HCT116 (cell line): ENCODE measurements around the gene FNIP2. TPM values are rescaled to one million over a fixed set of nuclear protein-coding genes. Genes with fewer than 3 reads are reported as not detected.

Experiments used
- ATAC-seq: fragments of 200-7000 bp; cut with Tn5 transposase; 2 replicates; pipeline ENCODE4 v1.9.1; 2020; ENCODE audit warnings: mild to moderate bottlenecking, moderate library complexity
- BruUV-seq: library from RNA; stranded (reverse); fragments of 400-500 nt; replicated peaks from 2 replicates; lab custom pipeline; 2021; lab: Mats Ljungman, UMichigan
- CTCF ChIA-PET: fragments of 300-600 bp; sonication (Branson Sonifier 250); formaldehyde crosslinking; loops from one replicate; lab custom pipeline; 2021; ENCODE audit warnings: antibody characterized with exemption; lab: Charles Lee
- POLR2A ChIA-PET: fragments of 300-600, 350-600 bp; sonication (Branson Sonifier 250); formaldehyde crosslinking; loops from one replicate; lab custom pipeline; 2021; ENCODE audit warnings: antibody characterized with exemption; lab: Charles Lee
- RAD21 ChIA-PET, 2 experiments: fragments of 300-600 bp; sonication (Branson Sonifier 250); formaldehyde crosslinking; loops; one replicate each; lab custom pipeline; 2023; ENCODE audit warnings: low total read pairs in 2 of 2; ENCODE audit not compliant: uncharacterized antibody in 2 of 2, unreplicated experiment in 2 of 2, low non-redundant PET in 1 of 2; lab: Charles Lee
- DNase-seq: peaks from one replicate; pipeline ENCODE4 v3.0.0-alpha.2; 2010; ENCODE audit warnings: low read depth, low spot score
- H2AFZ ChIP-seq: fragments of 200-600 bp; shearing (Covaris generic), sonication (generic); 2 replicates; pipeline ENCODE4 v1.6.1; 2017; ENCODE audit warnings: low read depth, mixed run types, mixed read lengths, antibody characterized with exemption, low read length; ENCODE audit not compliant: poor library complexity, severe bottlenecking
- H3K27ac ChIP-seq: 2 replicates; pipeline ENCODE4 v1.5.1; 2012; ENCODE audit warnings: low read depth, low read length
- H3K27me3 ChIP-seq: fragments of 200-600 bp; sonication (generic); 2 replicates; pipeline ENCODE4 v1.6.1; 2016; ENCODE audit warnings: mixed run types, low read length, mixed read lengths; ENCODE audit not compliant: insufficient read depth
- H3K36me3 ChIP-seq, 2 experiments: fragments of 200-500 bp in 1 of 2; fragments of 200-600 bp in 1 of 2; sonication (Bioruptor generic) in 1 of 2; sonication (generic) in 1 of 2; 2 replicates each; pipeline versions ENCODE4 v1.5.1 to v1.6.1; 2014 to 2016; ENCODE audit warnings: low read length in 2 of 2, inconsistent platforms in 1 of 2, mixed read lengths in 1 of 2, mixed run types in 1 of 2; ENCODE audit not compliant: insufficient read depth in 2 of 2, control insufficient read depth in 1 of 2
- H3K4me1 ChIP-seq, 2 experiments: fragments of 200-600 bp in 1 of 2; sonication (generic) in 1 of 2; 2 replicates each; pipeline versions ENCODE4 v1.5.1 to v1.6.1; 2012 to 2017; ENCODE audit warnings: low read length in 2 of 2, inconsistent platforms in 1 of 2, mild to moderate bottlenecking in 1 of 2, mixed read lengths in 1 of 2, mixed run types in 1 of 2, moderate library complexity in 1 of 2; ENCODE audit not compliant: insufficient read depth in 2 of 2, control insufficient read depth in 1 of 2
- H3K4me2 ChIP-seq: fragments of 200-600 bp; sonication (generic); 2 replicates; pipeline ENCODE4 v1.6.1; 2017; ENCODE audit warnings: mixed run types, low read length, mixed read lengths
- H3K4me3 ChIP-seq, 2 experiments: fragments of 200-600 bp in 1 of 2; sonication (generic) in 1 of 2; replicated peaks in 1 of 2; 2 replicates each; pipeline ENCODE4 v1.5.1; 2011 to 2016; ENCODE audit warnings: low read length in 2 of 2, control low read depth in 1 of 2, low read depth in 1 of 2, mild to moderate bottlenecking in 1 of 2, mixed read lengths in 1 of 2, mixed run types in 1 of 2
- H3K79me2 ChIP-seq: fragments of 200-600 bp; sonication (generic); 2 replicates; pipeline ENCODE4 v1.6.1; 2017; ENCODE audit warnings: mild to moderate bottlenecking, mixed run types, low read length, moderate library complexity, mixed read lengths; ENCODE audit not compliant: insufficient read depth
- H3K9ac ChIP-seq: fragments of 200-600 bp; sonication (generic); 2 replicates; pipeline ENCODE4 v1.6.1; 2016; ENCODE audit warnings: low read length, mixed read lengths
- H3K9me2 ChIP-seq: fragments of 200-600 bp; sonication (generic), shearing (Covaris generic); 2 replicates; pipeline ENCODE4 v1.6.1; 2017; ENCODE audit warnings: mixed run types, mild to moderate bottlenecking, moderate library complexity; ENCODE audit not compliant: insufficient read depth
- H3K9me3 ChIP-seq, 2 experiments: fragments of 200-500 bp in 1 of 2; fragments of 200-600 bp in 1 of 2; sonication (Bioruptor generic) in 1 of 2; sonication (generic) in 1 of 2; 2 replicates each; pipeline ENCODE4 v1.6.1; 2014 to 2017; ENCODE audit warnings: low read length in 2 of 2, mixed read lengths in 2 of 2, inconsistent platforms in 1 of 2, low read depth in 1 of 2, mild to moderate bottlenecking in 1 of 2, mixed run types in 1 of 2, moderate library complexity in 1 of 2; ENCODE audit not compliant: control insufficient read depth in 1 of 2, insufficient read depth in 1 of 2
- H4K20me1 ChIP-seq: fragments of 200-600 bp; sonication (generic), shearing (Covaris generic); 2 replicates; pipeline ENCODE4 v1.6.1; 2017; ENCODE audit warnings: mixed run types, mild to moderate bottlenecking, moderate library complexity; ENCODE audit not compliant: insufficient read depth
- ATF3 ChIP-seq: IDR thresholded peaks from 2 replicates; pipeline ENCODE4 v1.6.1; 2012
- CBX3 ChIP-seq: IDR thresholded peaks from 2 replicates; pipeline ENCODE4 v1.6.1; 2012; ENCODE audit warnings: low read depth
- CTCF ChIP-seq, 3 experiments: fragments of 200-600 bp in 1 of 3; sonication (generic) in 1 of 3; IDR thresholded peaks in 2 of 3; conservative IDR thresholded peaks in 1 of 3; 2 replicates each; pipeline ENCODE4 v1.5.1; 2012 to 2017; ENCODE audit warnings: low read depth in 2 of 3, low read length in 2 of 3, antibody characterized with exemption in 1 of 3, borderline replicate concordance in 1 of 3, control low read depth in 1 of 3, mild to moderate bottlenecking in 1 of 3, mixed read lengths in 1 of 3, mixed run types in 1 of 3, moderate library complexity in 1 of 3; ENCODE audit not compliant: insufficient read depth in 1 of 3
- EGR1 ChIP-seq: IDR thresholded peaks from 2 replicates; pipeline ENCODE4 v1.6.1; 2012; ENCODE audit warnings: low read depth
- ELF1 ChIP-seq: IDR thresholded peaks from 2 replicates; pipeline ENCODE4 v1.6.1; 2012; ENCODE audit warnings: low read depth, borderline replicate concordance
- EZH2phosphoT487 ChIP-seq: fragments of 200-600 bp; IDR thresholded peaks from 2 replicates; pipeline ENCODE4 v1.6.1; 2018; ENCODE audit warnings: antibody characterized with exemption, borderline replicate concordance
- FOSL1 ChIP-seq: IDR thresholded peaks from 2 replicates; pipeline ENCODE4 v1.6.1; 2012; ENCODE audit warnings: low read depth
- JUND ChIP-seq: IDR thresholded peaks from 2 replicates; pipeline ENCODE4 v1.6.1; 2012
- MAX ChIP-seq: IDR thresholded peaks from 2 replicates; pipeline ENCODE4 v1.6.1; 2012
- POLR2A ChIP-seq: IDR thresholded peaks from 2 replicates; pipeline ENCODE4 v1.7.0; 2011; ENCODE audit warnings: borderline replicate concordance; ENCODE audit not compliant: insufficient read depth, insufficient read length; ENCODE audit errors: extremely low read depth
- POLR2AphosphoS5 ChIP-seq: IDR thresholded peaks from 2 replicates; pipeline ENCODE4 v1.6.1; 2011; ENCODE audit warnings: mild to moderate bottlenecking, low read depth, low read length, moderate library complexity
- RAD21 ChIP-seq: IDR thresholded peaks from 2 replicates; pipeline ENCODE4 v1.6.1; 2012; ENCODE audit warnings: low read depth, mild to moderate bottlenecking
- REST ChIP-seq: IDR thresholded peaks from 2 replicates; pipeline ENCODE4 v1.6.1; 2012; ENCODE audit warnings: low read depth
- SIN3A ChIP-seq: IDR thresholded peaks from 2 replicates; pipeline ENCODE4 v1.6.1; 2012; ENCODE audit warnings: low read depth
- SP1 ChIP-seq: IDR thresholded peaks from 2 replicates; pipeline ENCODE4 v1.6.1; 2012; ENCODE audit warnings: low read depth
- SRF ChIP-seq: IDR thresholded peaks from 2 replicates; pipeline ENCODE4 v1.6.1; 2012; ENCODE audit warnings: low read depth
- TCF7L2 ChIP-seq: IDR thresholded peaks from 2 replicates; pipeline ENCODE4 v1.7.0; 2011; ENCODE audit warnings: borderline replicate concordance, inconsistent platforms; ENCODE audit not compliant: insufficient read depth, insufficient read length; ENCODE audit errors: extremely low read depth
- YY1 ChIP-seq: IDR thresholded peaks from 2 replicates; pipeline ENCODE4 v1.6.1; 2011; ENCODE audit warnings: low read length, low read depth, moderate library complexity, mild to moderate bottlenecking; ENCODE audit not compliant: insufficient replicate concordance; ENCODE audit errors: extremely low read depth
- ZNF274 ChIP-seq: fragments of 200-500 bp; sonication (Bioruptor generic); IDR thresholded peaks from 2 replicates; pipeline ENCODE4 v1.6.1; 2014; ENCODE audit warnings: mild to moderate bottlenecking, low read depth, low read length, inconsistent platforms
- intact Hi-C: fragments of 100-400 bp; cut with micrococcal nuclease; formaldehyde crosslinking; loops from 2 replicates; pipeline ENCODE4 v1.10.0; 2022
- total RNA-seq: library from RNA; stranded (reverse); gene quantifications from one replicate; pipeline ENCODE4 v1.2.1, GENCODE V29; 2021; ENCODE audit not compliant: unreplicated experiment
- TF ChIP-seq, protein P1 (sequence below): IDR thresholded peaks from 2 replicates; pipeline ENCODE4 v1.6.1; 2011; ENCODE audit warnings: mild to moderate bottlenecking, low read length, moderate library complexity; ENCODE audit not compliant: insufficient replicate concordance; ENCODE audit errors: extremely low read depth

Gene FNIP2
- total RNA-seq, 1 experiment from 2014 or later: 4.8 TPM

DNA sequence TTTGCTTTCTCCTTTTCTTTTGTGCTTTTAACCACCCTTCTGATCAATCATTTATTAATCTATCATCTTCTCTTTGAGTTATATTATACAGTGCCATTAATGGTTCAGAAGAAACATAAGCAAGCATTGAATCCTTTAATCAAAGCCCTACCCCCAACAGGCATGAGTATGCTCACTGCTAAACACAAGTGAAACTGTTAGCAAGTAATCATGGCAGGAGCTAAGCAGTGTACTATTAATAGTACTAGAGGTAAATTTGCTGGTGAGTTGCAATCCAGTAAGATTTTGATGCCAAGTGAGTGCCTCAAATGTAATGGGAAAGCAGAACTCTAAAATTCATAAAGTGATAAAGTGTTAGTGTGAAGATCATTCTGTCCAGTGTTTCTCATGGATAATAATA, 57.2 kb downstream of the FNIP2 start:
- Histone ChIP-seq H3K27me3 (no peaks in the 10 kb centered on the region), H3K9ac (no peak overlapping the region), H3K4me2 (no peak overlapping the region), H3K4me1 (peaks cover 0 to 13% of the 10 kb centered on the region in 2 experiments; a peak in 2 of 4 replicates), H3K27ac (no peak overlapping the region), H2AFZ (no peak overlapping the region), H3K36me3 (no peaks in the 10 kb centered on the region), H4K20me1 (no peaks in the 10 kb centered on the region), H3K79me2 (no peaks in the 10 kb centered on the region), H3K4me3 (no peak overlapping the region), H3K9me2 (no peaks in the 10 kb centered on the region)
- BruUV-seq: no TSS peak
- POLR2A ChIA-PET: no interaction called here
- intact Hi-C loops: no loop called here
- CTCF ChIA-PET: no interaction called here
- ATAC-seq (no peak), DNase-seq (no peak)
- TF ChIP-seq CBX3: no peak
- TF ChIP-seq SIN3A: no peak
- TF ChIP-seq POLR2AphosphoS5: no peak
- no peak for TF ChIP-seq ELF1
- no peak for TF ChIP-seq ZNF274
- no peak for TF ChIP-seq REST
- no peak for TF ChIP-seq ATF3
- TF ChIP-seq TCF7L2: no peak
- TF ChIP-seq, protein P1, sequence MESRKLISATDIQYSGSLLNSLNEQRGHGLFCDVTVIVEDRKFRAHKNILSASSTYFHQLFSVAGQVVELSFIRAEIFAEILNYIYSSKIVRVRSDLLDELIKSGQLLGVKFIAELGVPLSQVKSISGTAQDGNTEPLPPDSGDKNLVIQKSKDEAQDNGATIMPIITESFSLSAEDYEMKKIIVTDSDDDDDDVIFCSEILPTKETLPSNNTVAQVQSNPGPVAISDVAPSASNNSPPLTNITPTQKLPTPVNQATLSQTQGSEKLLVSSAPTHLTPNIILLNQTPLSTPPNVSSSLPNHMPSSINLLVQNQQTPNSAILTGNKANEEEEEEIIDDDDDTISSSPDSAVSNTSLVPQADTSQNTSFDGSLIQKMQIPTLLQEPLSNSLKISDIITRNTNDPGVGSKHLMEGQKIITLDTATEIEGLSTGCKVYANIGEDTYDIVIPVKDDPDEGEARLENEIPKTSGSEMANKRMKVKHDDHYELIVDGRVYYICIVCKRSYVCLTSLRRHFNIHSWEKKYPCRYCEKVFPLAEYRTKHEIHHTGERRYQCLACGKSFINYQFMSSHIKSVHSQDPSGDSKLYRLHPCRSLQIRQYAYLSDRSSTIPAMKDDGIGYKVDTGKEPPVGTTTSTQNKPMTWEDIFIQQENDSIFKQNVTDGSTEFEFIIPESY: no peak
- no peak for TF ChIP-seq MAX
- no peak for TF ChIP-seq YY1
- no peak for TF ChIP-seq SP1
- no peak for TF ChIP-seq CTCF (IDR thresholded peaks at IDR 0.05 in 2 of 3, conservative IDR thresholded peaks at IDR 0.05 in 1 of 3; ENCODE audit: borderline replicate concordance in 1 of 3, insufficient read depth in 1 of 3, low read depth in 2 of 3, low read length in 2 of 3)
- TF ChIP-seq FOSL1: no peak
- no peak for TF ChIP-seq EZH2phosphoT487
- no peak for TF ChIP-seq POLR2A
- no peak for TF ChIP-seq RAD21
- no peak for TF ChIP-seq EGR1
- no peak for TF ChIP-seq SRF
- no peak for TF ChIP-seq JUND
- TF ChIP-seq, all 23 proteins: peak for 0
- RAD21 ChIA-PET: no interaction called here
- no peaks in the 10 kb centered on the region for H3K9me3 ChIP-seq
